OCI-LY7 (cell line): ENCODE data around the gene SPATA16.

Source experiments
- EZH2phosphoT487 ChIP-seq: fragments of 200-600 bp; sonication (generic); IDR thresholded peaks from 2 replicates; pipeline ENCODE4 v1.6.1; 2018; ENCODE audit warnings: low read depth, borderline replicate concordance, mild to moderate bottlenecking, mixed run types, antibody characterized with exemption, low read length, moderate library complexity, mixed read lengths
- TF ChIP-seq, protein P1 (sequence below): fragments of 200-600 bp; sonication (generic); conservative IDR thresholded peaks from 2 replicates; pipeline ENCODE4 v1.5.1; 2014; ENCODE audit warnings: mild to moderate bottlenecking, antibody characterized with exemption, low read length, moderate library complexity, mixed read lengths

- TF ChIP-seq, protein P1, sequence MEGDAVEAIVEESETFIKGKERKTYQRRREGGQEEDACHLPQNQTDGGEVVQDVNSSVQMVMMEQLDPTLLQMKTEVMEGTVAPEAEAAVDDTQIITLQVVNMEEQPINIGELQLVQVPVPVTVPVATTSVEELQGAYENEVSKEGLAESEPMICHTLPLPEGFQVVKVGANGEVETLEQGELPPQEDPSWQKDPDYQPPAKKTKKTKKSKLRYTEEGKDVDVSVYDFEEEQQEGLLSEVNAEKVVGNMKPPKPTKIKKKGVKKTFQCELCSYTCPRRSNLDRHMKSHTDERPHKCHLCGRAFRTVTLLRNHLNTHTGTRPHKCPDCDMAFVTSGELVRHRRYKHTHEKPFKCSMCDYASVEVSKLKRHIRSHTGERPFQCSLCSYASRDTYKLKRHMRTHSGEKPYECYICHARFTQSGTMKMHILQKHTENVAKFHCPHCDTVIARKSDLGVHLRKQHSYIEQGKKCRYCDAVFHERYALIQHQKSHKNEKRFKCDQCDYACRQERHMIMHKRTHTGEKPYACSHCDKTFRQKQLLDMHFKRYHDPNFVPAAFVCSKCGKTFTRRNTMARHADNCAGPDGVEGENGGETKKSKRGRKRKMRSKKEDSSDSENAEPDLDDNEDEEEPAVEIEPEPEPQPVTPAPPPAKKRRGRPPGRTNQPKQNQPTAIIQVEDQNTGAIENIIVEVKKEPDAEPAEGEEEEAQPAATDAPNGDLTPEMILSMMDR = no peak
- TF ChIP-seq EZH2phosphoT487 = no peak
These were observed 266.0 kb downstream of the SPATA16 start for GRCh38 chr3:172875039-172875438.
